HepG2 (cell line): ENCODE measurements around the gene ZACN. TPM values are rescaled to one million over a fixed set of nuclear protein-coding genes. Genes with fewer than 3 reads are reported as not detected.

Experiments used
- CREB3 ChIP-seq: sonication (generic); formaldehyde crosslinking; IDR thresholded peaks from 2 replicates; pipeline ENCODE4 v1.5.0; 2020; ENCODE audit warnings: missing genetic modification reagents
- EEA1 ChIP-seq: sonication (generic); formaldehyde crosslinking; IDR thresholded peaks from 2 replicates; pipeline ENCODE4 v1.5.1; 2020; ENCODE audit warnings: mild to moderate bottlenecking, missing genetic modification reagents, borderline replicate concordance
- ELF1 ChIP-seq: sonication (generic); formaldehyde crosslinking; IDR thresholded peaks from 2 replicates; pipeline ENCODE4 v1.4.0; 2020; ENCODE audit warnings: missing genetic modification reagents
- ESRRA ChIP-seq: sonication (generic); formaldehyde crosslinking; IDR thresholded peaks from 2 replicates; pipeline ENCODE4 v1.5.1; 2020; ENCODE audit warnings: mild to moderate bottlenecking, low read depth, missing genetic modification reagents
- ETV5 ChIP-seq: IDR thresholded peaks from 2 replicates; pipeline ENCODE4 v1.6.1; 2018; ENCODE audit warnings: missing biosample characterization, missing genetic modification reagents, inconsistent platforms, borderline replicate concordance
- FOXO4 ChIP-seq: sonication (generic); formaldehyde crosslinking; conservative IDR thresholded peaks from 2 replicates; pipeline ENCODE4 v1.8.1; 2023; ENCODE audit warnings: missing genetic modification reagents
- LCORL ChIP-seq, 2 experiments: fragments of 450-650 bp in 1 of 2; sonication (generic) in 1 of 2; formaldehyde crosslinking in 1 of 2; IDR thresholded peaks; 2 replicates each; pipeline versions ENCODE4 v1.5.0 to v1.6.1; 2017 to 2020; ENCODE audit warnings: antibody characterized with exemption in 1 of 2, missing genetic modification reagents in 1 of 2
- MXD1 ChIP-seq: sonication (generic); formaldehyde crosslinking; IDR thresholded peaks from 2 replicates; pipeline ENCODE4 v1.4.0; 2020; ENCODE audit warnings: mild to moderate bottlenecking, missing genetic modification reagents
- PHF8 ChIP-seq: sonication (generic); formaldehyde crosslinking; IDR thresholded peaks from 2 replicates; pipeline ENCODE4 v1.5.0; 2020; ENCODE audit warnings: missing genetic modification reagents
- TERF1 ChIP-seq: sonication (generic); formaldehyde crosslinking; IDR thresholded peaks from 2 replicates; pipeline ENCODE4 v1.8.0; 2022; ENCODE audit warnings: mild to moderate bottlenecking, missing genetic modification reagents, moderate library complexity
- ZFP90 ChIP-seq: sonication (generic); formaldehyde crosslinking; IDR thresholded peaks from 2 replicates; pipeline ENCODE4 v1.8.0; 2022; ENCODE audit warnings: missing genetic modification reagents, mild to moderate bottlenecking, inconsistent platforms, borderline replicate concordance
- ZNF124 ChIP-seq: sonication (generic); formaldehyde crosslinking; IDR thresholded peaks from 2 replicates; pipeline ENCODE4 v1.4.0; 2020; ENCODE audit warnings: missing genetic modification reagents
- ZNF281 ChIP-seq: sonication (generic); formaldehyde crosslinking; IDR thresholded peaks from 2 replicates; pipeline ENCODE4 v1.4.0; 2020; ENCODE audit warnings: missing genetic modification reagents, borderline replicate concordance
- ZNF343 ChIP-seq: sonication (generic); formaldehyde crosslinking; IDR thresholded peaks from 2 replicates; pipeline ENCODE4 v1.4.0; 2020; ENCODE audit warnings: mild to moderate bottlenecking, missing genetic modification reagents
- ZNF556 ChIP-seq: sonication (generic); formaldehyde crosslinking; IDR thresholded peaks from 2 replicates; pipeline ENCODE4 v1.4.0; 2020; ENCODE audit warnings: mild to moderate bottlenecking, missing genetic modification reagents, borderline replicate concordance
- ZNF558 ChIP-seq: sonication (generic); formaldehyde crosslinking; IDR thresholded peaks from 2 replicates; pipeline ENCODE4 v1.9.0; 2022; ENCODE audit warnings: mild to moderate bottlenecking, missing genetic modification reagents, borderline replicate concordance
- ZNF570 ChIP-seq: sonication (generic); formaldehyde crosslinking; IDR thresholded peaks from 2 replicates; pipeline ENCODE4 v1.4.0; 2020; ENCODE audit warnings: mild to moderate bottlenecking, missing genetic modification reagents, borderline replicate concordance
- ZNF674 ChIP-seq: sonication (generic); formaldehyde crosslinking; IDR thresholded peaks from 2 replicates; pipeline ENCODE4 v1.5.0; 2020; ENCODE audit warnings: low read depth, mild to moderate bottlenecking, missing genetic modification reagents
- ZNF691 ChIP-seq: sonication (generic); formaldehyde crosslinking; IDR thresholded peaks from 2 replicates; pipeline ENCODE4 v1.4.0; 2020; ENCODE audit warnings: missing genetic modification reagents, low read depth, mild to moderate bottlenecking, borderline replicate concordance
- polyA plus RNA-seq, 8 experiments: library from polyadenylated mRNA; depleted of rRNA in 3 of 8; stranded (reverse) in 7 of 8; unstranded in 1 of 8; fragments of >200 nt; fragmentation: Illumina TruSeq in 4 of 8; extraction: Trizol in 4 of 8; gene quantifications; 2 replicates each; pipeline versions ENCODE4 v1.2.1 to v1.2.3, GENCODE V29; 2011 to 2016; ENCODE audit warnings: low read depth in 4 of 8, missing spikeins in 1 of 8, mixed read lengths in 1 of 8; ENCODE audit not compliant: insufficient read depth in 1 of 8
- total RNA-seq, 5 experiments: library from RNA; depleted of rRNA; stranded (reverse); fragments of >200 nt; fragmentation: Illumina TruSeq; extraction: Trizol; gene quantifications; 2 replicates each; pipeline ENCODE4 v1.2.3, GENCODE V29; 2016; ENCODE audit warnings: low read depth in 1 of 5

The ZACN gene
- total and polyA plus RNA-seq, 2 of the 13 experiments (the other 11 are each of a cell fraction or from before 2014, with no cell fraction given): 0.11 to 0.15 TPM

- TF ChIP-seq ZNF281 (CRISPR knock-in tag) (no peak), PHF8 (CRISPR knock-in tag) (0 out of 2 replicates have a peak, but pooled peaks have one; percentile 11), ZNF691 (CRISPR knock-in tag) (0 out of 2 replicates have a peak, but pooled peaks have one; percentile 50), ELF1 (CRISPR knock-in tag) (no peak), ZFP90 (CRISPR knock-in tag) (no peak), ZNF556 (peak; percentile 37; the same call in 1 of the 2 replicates), MXD1 (0 out of 2 replicates have a peak, but pooled peaks have one; percentile 2), ZNF570 (no peak), ZNF343 (CRISPR knock-in tag) (0 out of 2 replicates have a peak, but pooled peaks have one; percentile 49), ZNF674 (CRISPR knock-in tag) (peak; percentile 82; the same call in 1 of the 2 replicates), LCORL (IDR thresholded peaks at IDR 0.05) (no peak), LCORL (CRISPR knock-in tag; IDR thresholded peaks at IDR 0.05) (peak; percentile 43; the same call in 1 of the 2 replicates), ETV5 (CRISPR knock-in tag) (no peak), TERF1 (no peak), EEA1 (peak; percentile 57; the same call in 1 of the 2 replicates), ZNF558 (CRISPR knock-in tag) (no peak), FOXO4 (CRISPR knock-in tag) (0 out of 2 replicates have a peak, but pooled peaks have one; percentile 48), ESRRA (CRISPR knock-in tag) (peak; percentile 60; the same call in 1 of the 2 replicates), CREB3 (CRISPR knock-in tag) (no peak), ZNF124 (CRISPR knock-in tag) (no peak)
- TF ChIP-seq, all 625 proteins: peak for 24
Measured at GRCh38 chr17:76078860-76079534, at the start of gene ZACN (continued).
